ENCODE data around the gene GABBR1. TPM values are rescaled to one million over a fixed set of nuclear protein-coding genes. Genes with fewer than 3 reads are reported as not detected.

Gene GABBR1
- total and polyA plus RNA-seq, 2 donors from 2014 or later, result 12.7 to 46.7 TPM

DNA sequence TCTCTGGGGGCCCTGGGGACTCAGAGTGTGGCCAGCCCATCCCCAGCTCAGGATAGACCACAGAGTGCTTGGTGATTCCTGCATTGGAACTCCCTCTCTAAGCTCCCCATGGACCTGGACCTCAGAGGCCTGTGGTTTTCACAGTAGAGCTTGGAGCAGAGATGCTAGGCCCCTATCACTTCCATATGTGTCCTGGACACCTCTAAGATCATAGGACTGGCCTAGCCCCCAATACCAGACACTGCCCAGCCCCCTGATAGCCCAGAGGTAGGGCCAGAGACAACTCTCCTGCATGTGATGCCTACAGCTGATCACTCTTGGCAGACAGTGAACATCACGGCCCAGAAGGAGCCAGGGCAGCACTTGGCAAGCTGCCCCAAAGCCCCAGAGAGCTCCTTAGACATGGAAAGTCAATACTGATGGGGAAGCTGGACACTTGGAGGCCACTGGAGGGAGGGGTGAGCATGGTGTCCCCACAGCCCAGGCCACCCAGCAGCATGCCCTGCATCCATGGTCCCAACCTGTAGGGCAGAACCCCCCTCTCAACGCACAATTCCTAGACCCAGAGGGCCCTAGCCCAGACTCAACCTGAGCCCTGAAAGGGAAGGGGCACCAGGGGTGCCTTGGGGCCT is 100.5 kb downstream of the GABBR1 start:
- Histone ChIP-seq H3K27ac (ENCODE audit: low read depth in 2 of 2, low read length in 2 of 2) (no peak overlapping the region), H3K4me3 (ENCODE audit: low read length in 3 of 3) (no peak overlapping the region), H3K9ac (ENCODE audit: low read length in 3 of 3) (no peak overlapping the region), H3K9me3 (ENCODE audit: control insufficient read depth in 2 of 3, insufficient read depth in 1 of 3, low read length in 3 of 3) (no peaks in the 10 kb centered on the region), H3K36me3 (ENCODE audit: control insufficient read depth in 2 of 3, insufficient read depth in 3 of 3, low read length in 3 of 3) (no peaks in the 10 kb centered on the region), H3K4me1 (ENCODE audit: control insufficient read depth in 2 of 3, insufficient read depth in 2 of 3, low read depth in 1 of 3, low read length in 3 of 3) (no peaks in the 10 kb centered on the region), H3K27me3 (ENCODE audit: control insufficient read depth, insufficient read depth, low read length) (no peaks in the 10 kb centered on the region)
- intact Hi-C loops (cut with DNase I), result no loop called here
- FAIRE-seq (no peak), DNase-seq (no peak)
- TF ChIP-seq, protein P1, sequence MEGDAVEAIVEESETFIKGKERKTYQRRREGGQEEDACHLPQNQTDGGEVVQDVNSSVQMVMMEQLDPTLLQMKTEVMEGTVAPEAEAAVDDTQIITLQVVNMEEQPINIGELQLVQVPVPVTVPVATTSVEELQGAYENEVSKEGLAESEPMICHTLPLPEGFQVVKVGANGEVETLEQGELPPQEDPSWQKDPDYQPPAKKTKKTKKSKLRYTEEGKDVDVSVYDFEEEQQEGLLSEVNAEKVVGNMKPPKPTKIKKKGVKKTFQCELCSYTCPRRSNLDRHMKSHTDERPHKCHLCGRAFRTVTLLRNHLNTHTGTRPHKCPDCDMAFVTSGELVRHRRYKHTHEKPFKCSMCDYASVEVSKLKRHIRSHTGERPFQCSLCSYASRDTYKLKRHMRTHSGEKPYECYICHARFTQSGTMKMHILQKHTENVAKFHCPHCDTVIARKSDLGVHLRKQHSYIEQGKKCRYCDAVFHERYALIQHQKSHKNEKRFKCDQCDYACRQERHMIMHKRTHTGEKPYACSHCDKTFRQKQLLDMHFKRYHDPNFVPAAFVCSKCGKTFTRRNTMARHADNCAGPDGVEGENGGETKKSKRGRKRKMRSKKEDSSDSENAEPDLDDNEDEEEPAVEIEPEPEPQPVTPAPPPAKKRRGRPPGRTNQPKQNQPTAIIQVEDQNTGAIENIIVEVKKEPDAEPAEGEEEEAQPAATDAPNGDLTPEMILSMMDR (IDR thresholded peaks at IDR 0.05; ENCODE audit: borderline replicate concordance, extremely low read depth, insufficient read depth), result no peak

DNA sequence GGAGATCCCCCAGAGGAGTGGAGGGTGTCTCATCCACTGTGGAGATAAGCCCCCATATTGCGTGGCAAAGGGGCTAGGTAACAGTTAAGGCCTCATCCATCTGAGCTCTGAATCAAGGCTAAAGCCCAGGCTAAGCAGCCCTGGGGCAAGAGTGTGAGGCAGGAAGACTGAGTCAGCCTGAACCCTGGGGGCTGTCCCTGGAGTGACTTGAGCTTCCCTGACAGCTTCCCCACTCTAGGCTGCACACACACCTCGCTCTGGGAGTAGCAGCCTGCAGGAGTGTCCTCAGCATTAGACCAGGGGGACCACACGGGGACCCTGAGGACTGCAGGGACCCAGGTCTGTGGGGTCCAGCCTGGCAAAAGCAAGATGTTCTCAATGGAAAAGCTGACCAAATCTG is 101.3 kb downstream of the GABBR1 start:
- H3K9ac ChIP-seq (ENCODE audit: low read length in 3 of 3), result no peak overlapping the region
- no peaks in the 10 kb centered on the region for H3K4me1 ChIP-seq (ENCODE audit: control insufficient read depth in 2 of 3, insufficient read depth in 2 of 3, low read depth in 1 of 3, low read length in 3 of 3)
- no peaks in the 10 kb centered on the region for H3K36me3 ChIP-seq (ENCODE audit: control insufficient read depth in 2 of 3, insufficient read depth in 3 of 3, low read length in 3 of 3)
- H3K27me3 ChIP-seq (ENCODE audit: control insufficient read depth, insufficient read depth, low read length), result no peaks in the 10 kb centered on the region
- no peak overlapping the region for H3K27ac ChIP-seq (ENCODE audit: low read depth in 2 of 2, low read length in 2 of 2)
- intact Hi-C loops (cut with DNase I), result no loop called here
- TF ChIP-seq, protein P1 (IDR thresholded peaks at IDR 0.05; ENCODE audit: borderline replicate concordance, extremely low read depth, insufficient read depth), result no peak
- H3K9me3 ChIP-seq (ENCODE audit: control insufficient read depth in 2 of 3, insufficient read depth in 1 of 3, low read length in 3 of 3), result no peaks in the 10 kb centered on the region
- FAIRE-seq (no peak), DNase-seq (no peak)
- H3K4me3 ChIP-seq (ENCODE audit: low read length in 3 of 3), result no peak overlapping the region

DNA sequence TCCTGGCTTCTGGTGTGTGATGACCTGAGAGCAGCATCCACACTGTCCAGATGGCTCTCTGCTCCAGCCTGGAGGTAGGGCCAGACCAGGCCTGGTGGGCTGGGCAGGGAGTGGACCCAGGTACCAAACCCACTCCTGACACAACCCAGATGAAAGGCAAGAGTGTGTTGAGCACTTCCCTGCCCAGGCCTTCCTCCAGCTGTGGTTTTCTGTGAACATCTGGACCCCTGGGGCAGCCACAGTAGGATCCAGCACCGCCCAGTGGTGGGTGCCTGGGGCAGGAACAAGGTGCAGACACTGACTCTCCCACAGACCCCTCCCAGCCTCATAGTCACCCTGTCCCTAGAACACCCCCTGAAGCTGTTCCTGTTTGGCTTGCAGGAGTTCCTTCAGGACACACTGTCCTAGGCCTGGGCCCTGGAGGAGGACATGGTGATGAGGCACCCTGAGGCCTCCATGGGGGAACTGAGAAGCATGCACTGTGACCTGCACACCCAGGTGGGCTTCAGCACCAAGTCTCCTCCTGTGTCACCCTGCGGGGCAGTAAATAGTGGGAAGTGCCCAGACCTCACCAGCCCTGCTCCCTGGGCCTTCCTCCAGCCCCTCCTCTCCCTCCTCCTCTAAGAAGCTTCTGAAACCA is 102.2 kb downstream of the GABBR1 start:
- intact Hi-C loops (cut with DNase I), result no loop called here
- Histone ChIP-seq H3K27me3 (ENCODE audit: control insufficient read depth, insufficient read depth, low read length) (no peaks in the 10 kb centered on the region), H3K9ac (ENCODE audit: low read length in 3 of 3) (no peak overlapping the region), H3K27ac (ENCODE audit: low read depth in 2 of 2, low read length in 2 of 2) (no peak overlapping the region), H3K9me3 (ENCODE audit: control insufficient read depth in 2 of 3, insufficient read depth in 1 of 3, low read length in 3 of 3) (no peaks in the 10 kb centered on the region), H3K4me1 (ENCODE audit: control insufficient read depth in 2 of 3, insufficient read depth in 2 of 3, low read depth in 1 of 3, low read length in 3 of 3) (no peaks in the 10 kb centered on the region), H3K36me3 (ENCODE audit: control insufficient read depth in 2 of 3, insufficient read depth in 3 of 3, low read length in 3 of 3) (no peaks in the 10 kb centered on the region), H3K4me3 (ENCODE audit: low read length in 3 of 3) (no peak overlapping the region)
- FAIRE-seq (no peak), DNase-seq (no peak)
- TF ChIP-seq, protein P1 (IDR thresholded peaks at IDR 0.05; ENCODE audit: borderline replicate concordance, extremely low read depth, insufficient read depth), result no peak

Measured in kidney (tissue), 14 donors.